Measurements from ENCODE around the gene CHD6.

Gene CHD6

GRCh38 chr20:41467690-41468089 lies 150.5 kb downstream of the CHD6 start:
- Histone ChIP-seq H3K36me3 (ENCODE audit: insufficient read depth, low read length) (peaks cover 50% of the 10 kb centered on the region), H3K9ac (ENCODE audit: insufficient read length) (no peak overlapping the region), H3K9me3 (ENCODE audit: low read depth, low read length) (0 out of 2 replicates have a peak, but pooled peaks cover 4% of the 10 kb centered on the region), H3K27ac (no peak overlapping the region), H3K4me3 (no peak overlapping the region)
- DNase-seq (ENCODE audit: low read depth, low spot score): no peak
- TF ChIP-seq FOXP2 (optimal IDR thresholded peaks at IDR 0.05; ENCODE audit: control extremely low read depth, extremely low read length, insufficient read depth): no peak
- TF ChIP-seq EZH2 (IDR thresholded peaks at IDR 0.05): no peak
- TF ChIP-seq POLR2AphosphoS5 (IDR thresholded peaks at IDR 0.05; ENCODE audit: borderline replicate concordance, low read depth, low read length): no peak

- H3K9ac ChIP-seq (ENCODE audit: insufficient read length): no peak overlapping the region
- no peak for TF ChIP-seq POLR2AphosphoS5 (IDR thresholded peaks at IDR 0.05; ENCODE audit: borderline replicate concordance, low read depth, low read length)
- no peak for TF ChIP-seq FOXP2 (optimal IDR thresholded peaks at IDR 0.05; ENCODE audit: control extremely low read depth, extremely low read length, insufficient read depth)
- no peak for TF ChIP-seq EZH2 (IDR thresholded peaks at IDR 0.05)
- 0 out of 2 replicates have a peak, but pooled peaks cover 4% of the 10 kb centered on the region for H3K9me3 ChIP-seq (ENCODE audit: low read depth, low read length)
- H3K36me3 ChIP-seq (ENCODE audit: insufficient read depth, low read length): peaks cover 50% of the 10 kb centered on the region
- no peak overlapping the region for H3K27ac ChIP-seq
- no peak for DNase-seq (ENCODE audit: low read depth, low spot score)
- H3K4me3 ChIP-seq: no peak overlapping the region
Observed at GRCh38 chr20:41467220-41467619, 151.0 kb downstream of the CHD6 start.

GRCh38 chr20:41463567-41463966 lies 154.6 kb downstream of the CHD6 start:
- no peak for DNase-seq (ENCODE audit: low read depth, low spot score)
- H3K36me3 ChIP-seq (ENCODE audit: insufficient read depth, low read length): peaks cover 49% of the 10 kb centered on the region
- H3K4me3 ChIP-seq: no peak overlapping the region
- 0 out of 2 replicates have a peak, but pooled peaks cover 4% of the 10 kb centered on the region for H3K9me3 ChIP-seq (ENCODE audit: low read depth, low read length)
- no peak overlapping the region for H3K9ac ChIP-seq (ENCODE audit: insufficient read length)
- TF ChIP-seq FOXP2 (optimal IDR thresholded peaks at IDR 0.05; ENCODE audit: control extremely low read depth, extremely low read length, insufficient read depth): no peak
- TF ChIP-seq EZH2 (IDR thresholded peaks at IDR 0.05): no peak
- TF ChIP-seq POLR2AphosphoS5 (IDR thresholded peaks at IDR 0.05; ENCODE audit: borderline replicate concordance, low read depth, low read length): no peak
- no peak overlapping the region for H3K27ac ChIP-seq

GRCh38 chr20:41462372-41463161 lies 155.6 kb downstream of the CHD6 start:
- H3K27ac ChIP-seq: no peak overlapping the region
- H3K9me3 ChIP-seq (ENCODE audit: low read depth, low read length): 0 out of 2 replicates have a peak, but pooled peaks cover 4% of the 10 kb centered on the region
- peaks cover 49% of the 10 kb centered on the region for H3K36me3 ChIP-seq (ENCODE audit: insufficient read depth, low read length)
- H3K9ac ChIP-seq (ENCODE audit: insufficient read length): no peak overlapping the region
- TF ChIP-seq EZH2 (IDR thresholded peaks at IDR 0.05): no peak
- TF ChIP-seq FOXP2 (optimal IDR thresholded peaks at IDR 0.05; ENCODE audit: control extremely low read depth, extremely low read length, insufficient read depth): no peak
- no peak for TF ChIP-seq POLR2AphosphoS5 (IDR thresholded peaks at IDR 0.05; ENCODE audit: borderline replicate concordance, low read depth, low read length)
- no peak overlapping the region for H3K4me3 ChIP-seq
- no peak for DNase-seq (ENCODE audit: low read depth, low spot score)

GRCh38 chr20:41458761-41459160 lies 159.4 kb downstream of the CHD6 start:
- H3K9me3 ChIP-seq (ENCODE audit: low read depth, low read length): no peaks in the 10 kb centered on the region
- no peak overlapping the region for H3K9ac ChIP-seq (ENCODE audit: insufficient read length)
- H3K36me3 ChIP-seq (ENCODE audit: insufficient read depth, low read length): peaks cover 42% of the 10 kb centered on the region
- TF ChIP-seq POLR2AphosphoS5 (IDR thresholded peaks at IDR 0.05; ENCODE audit: borderline replicate concordance, low read depth, low read length) (no peak), EZH2 (IDR thresholded peaks at IDR 0.05) (no peak), FOXP2 (optimal IDR thresholded peaks at IDR 0.05; ENCODE audit: control extremely low read depth, extremely low read length, insufficient read depth) (no peak)
- H3K4me3 ChIP-seq: no peak overlapping the region
- no peak for DNase-seq (ENCODE audit: low read depth, low spot score)
- H3K27ac ChIP-seq: no peak overlapping the region

- H3K36me3 ChIP-seq (ENCODE audit: insufficient read depth, low read length): peaks cover 49% of the 10 kb centered on the region
- DNase-seq (ENCODE audit: low read depth, low spot score): no peak
- no peaks in the 10 kb centered on the region for H3K9me3 ChIP-seq (ENCODE audit: low read depth, low read length)
- H3K27ac ChIP-seq: peak overlapping the region; percentile 76; the same call in 1 of the 2 replicates
- no peak overlapping the region for H3K4me3 ChIP-seq
- no peak for TF ChIP-seq EZH2 (IDR thresholded peaks at IDR 0.05)
- TF ChIP-seq FOXP2 (optimal IDR thresholded peaks at IDR 0.05; ENCODE audit: control extremely low read depth, extremely low read length, insufficient read depth): no peak
- no peak for TF ChIP-seq POLR2AphosphoS5 (IDR thresholded peaks at IDR 0.05; ENCODE audit: borderline replicate concordance, low read depth, low read length)
- no peak overlapping the region for H3K9ac ChIP-seq (ENCODE audit: insufficient read length)
Observed at GRCh38 chr20:41457173-41457857, 160.9 kb downstream of the CHD6 start.

- peaks cover 50% of the 10 kb centered on the region for H3K36me3 ChIP-seq (ENCODE audit: insufficient read depth, low read length)
- H3K9ac ChIP-seq (ENCODE audit: insufficient read length): no peak overlapping the region
- DNase-seq (ENCODE audit: low read depth, low spot score): peak; percentile 48
Observed at GRCh38 chr20:41456351-41456750, 161.8 kb downstream of the CHD6 start.

GRCh38 chr20:41454250-41454649 lies 163.9 kb downstream of the CHD6 start:
- Histone ChIP-seq H3K27ac (no peak overlapping the region), H3K9me3 (ENCODE audit: low read depth, low read length) (no peaks in the 10 kb centered on the region), H3K9ac (ENCODE audit: insufficient read length) (no peak overlapping the region), H3K4me3 (no peak overlapping the region), H3K36me3 (ENCODE audit: insufficient read depth, low read length) (peaks cover 59% of the 10 kb centered on the region)
- TF ChIP-seq EZH2 (IDR thresholded peaks at IDR 0.05) (no peak), POLR2AphosphoS5 (IDR thresholded peaks at IDR 0.05; ENCODE audit: borderline replicate concordance, low read depth, low read length) (no peak), FOXP2 (optimal IDR thresholded peaks at IDR 0.05; ENCODE audit: control extremely low read depth, extremely low read length, insufficient read depth) (no peak)
- DNase-seq (ENCODE audit: low read depth, low spot score): no peak

More at GRCh38 chr20:41456351-41456750, 161.8 kb downstream of the CHD6 start:
- H3K27ac ChIP-seq: peak overlapping the region; percentile 76
- H3K4me3 ChIP-seq: no peak overlapping the region
- TF ChIP-seq POLR2AphosphoS5 (IDR thresholded peaks at IDR 0.05; ENCODE audit: borderline replicate concordance, low read depth, low read length) (no peak; the same call in 1 of the 2 replicates), EZH2 (IDR thresholded peaks at IDR 0.05) (no peak), FOXP2 (optimal IDR thresholded peaks at IDR 0.05; ENCODE audit: control extremely low read depth, extremely low read length, insufficient read depth) (no peak)
- H3K9me3 ChIP-seq (ENCODE audit: low read depth, low read length): no peaks in the 10 kb centered on the region

All from SK-N-MC (cell line).